Panc1 (cell line): ENCODE results near the gene ADIPOR2.

Experiments used
- CTCF ChIP-seq: fragments of 450-650 bp; IDR thresholded peaks from 2 replicates; pipeline ENCODE4 v1.5.1; 2017; ENCODE audit warnings: mild to moderate bottlenecking
- POLR2AphosphoS5 ChIP-seq: IDR thresholded peaks from 2 replicates; pipeline ENCODE4 v1.6.1; 2012; ENCODE audit warnings: mild to moderate bottlenecking, low read depth, low read length, moderate library complexity
- REST ChIP-seq, 2 experiments: IDR thresholded peaks; 2 replicates each; pipeline ENCODE4 v1.6.1; 2011 to 2012; ENCODE audit warnings: low read depth in 2 of 2, control low read depth in 1 of 2, low read length in 1 of 2, mild to moderate bottlenecking in 1 of 2, moderate library complexity in 1 of 2; ENCODE audit not compliant: insufficient read depth in 1 of 2
- SIN3A ChIP-seq: IDR thresholded peaks from 2 replicates; pipeline ENCODE4 v1.6.1; 2012; ENCODE audit warnings: low read depth, mild to moderate bottlenecking, low read length, moderate library complexity, borderline replicate concordance; ENCODE audit not compliant: insufficient read depth
- TCF7L2 ChIP-seq: IDR thresholded peaks from 2 replicates; pipeline ENCODE4 v1.6.1; 2011; ENCODE audit warnings: mild to moderate bottlenecking, low read depth, low read length, inconsistent platforms

- no peak for TF ChIP-seq CTCF
- TF ChIP-seq POLR2AphosphoS5: no peak
- TF ChIP-seq REST (IDR thresholded peaks at IDR 0.05; ENCODE audit: insufficient read depth in 1 of 2, low read depth in 2 of 2, low read length in 1 of 2): no peak
- TF ChIP-seq TCF7L2: no peak
- TF ChIP-seq SIN3A: no peak
Observed at GRCh38 chr12:1665366-1665765, 25.5 kb upstream of the ADIPOR2 start.
